VCaP (cell line): ENCODE measurements around the gene BMAL2.

Experiments used
- H3K27ac ChIP-seq: fragments of 450-650 bp; 2 replicates; pipeline ENCODE4 v1.5.1; 2017
- CTCF ChIP-seq: fragments of 450-650 bp; conservative IDR thresholded peaks from 2 replicates; pipeline ENCODE4 v1.5.1; 2017; ENCODE audit warnings: mild to moderate bottlenecking, moderate library complexity

The BMAL2 gene

GRCh38 chr12:27332714-27333402 lies at the start of gene BMAL2:
TSS of gene BMAL2 (plus strand) at chr12:27332836. CDS start at chr12:27333073, 237 bp downstream.
- peak within 1 kb of the TSS; percentile 53; the same call in 1 of the 2 replicates for H3K27ac ChIP-seq
- TF ChIP-seq CTCF, result no peak

GRCh38 chr12:27284021-27284420 lies 48.6 kb upstream of the BMAL2 start:
- TF ChIP-seq CTCF, result no peak
- no peak overlapping the region for H3K27ac ChIP-seq

- TF ChIP-seq CTCF, result no peak
Measured at GRCh38 chr12:27284751-27285150, 47.9 kb upstream of the BMAL2 start.

GRCh38 chr12:27285403-27285802 lies 47.2 kb upstream of the BMAL2 start:
- no peak for TF ChIP-seq CTCF
- no peak overlapping the region for H3K27ac ChIP-seq

More at GRCh38 chr12:27284751-27285150, 47.9 kb upstream of the BMAL2 start:
- no peak overlapping the region for H3K27ac ChIP-seq

GRCh38 chr12:27289414-27289813 lies 43.2 kb upstream of the BMAL2 start:
- no peak overlapping the region for H3K27ac ChIP-seq
- TF ChIP-seq CTCF, result no peak

GRCh38 chr12:27290501-27291168 lies 42.0 kb upstream of the BMAL2 start:
- no peak overlapping the region for H3K27ac ChIP-seq
- TF ChIP-seq CTCF, result no peak

- H3K27ac ChIP-seq, result no peak overlapping the region
- no peak for TF ChIP-seq CTCF
Measured at GRCh38 chr12:27291862-27292261, 40.8 kb upstream of the BMAL2 start.
